AG20443 (cell line): Measurements from ENCODE around the gene FILIP1L.

Experiments used
- DNase-seq: peaks from one replicate; pipeline ENCODE4 v3.0.0; 2012; ENCODE audit warnings: low spot score, mixed read lengths

FILIP1L gene

DNA sequence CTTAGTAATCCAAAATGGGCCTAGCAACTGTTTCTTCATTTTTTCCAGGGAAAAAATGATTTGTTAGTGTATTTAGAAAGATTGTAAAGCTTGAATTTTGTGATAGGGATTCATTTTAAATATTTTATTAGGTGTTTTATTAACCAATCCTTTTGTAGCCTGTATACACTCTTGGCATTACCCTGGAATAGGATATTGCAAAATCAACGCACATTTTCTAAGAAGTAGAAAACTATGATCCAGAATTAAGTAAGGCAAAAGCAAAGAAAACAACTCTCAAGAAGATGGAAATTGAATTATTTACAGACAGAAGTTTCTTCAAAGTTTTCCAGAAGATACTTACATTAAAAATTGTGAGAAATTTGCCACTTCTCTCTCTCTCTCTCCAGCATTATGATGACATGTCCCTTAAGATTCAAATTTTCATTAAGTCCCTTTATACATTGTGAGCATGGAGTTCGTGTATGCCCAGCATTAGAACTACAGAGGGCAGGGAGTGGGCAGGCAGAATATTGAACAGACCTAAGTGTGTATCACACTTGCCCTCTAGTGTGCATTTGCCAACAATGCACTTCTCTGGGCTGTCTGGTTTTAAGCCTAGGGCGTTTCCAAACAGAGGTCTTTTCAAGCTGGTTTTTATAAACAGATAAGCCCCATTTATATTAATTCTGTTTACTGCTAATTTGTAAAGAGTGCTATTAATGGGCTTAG is 325.1 kb downstream of the FILIP1L start:
- peak; percentile 75 for DNase-seq
